CD14-positive monocyte (primary cell): ENCODE measurements around the gene RBMXL2. TPM values are rescaled to one million over a fixed set of nuclear protein-coding genes. Genes with fewer than 3 reads are reported as not detected.

Experiments
- DNase-seq, 3 donors: peaks; one replicate each; pipeline ENCODE4 v3.0.0-alpha.2; 2011 to 2022
- H2AFZ ChIP-seq: 2 replicates; pipeline ENCODE4 v1.6.0; 2012; ENCODE audit warnings: mild to moderate bottlenecking, low read depth, low read length, inconsistent platforms; ENCODE audit not compliant: insufficient read depth, poor library complexity, severe bottlenecking
- H3K27ac ChIP-seq, 2 donors: 1 replicate in 1 of 2; 2 replicates in 1 of 2; pipeline ENCODE4 v1.5.1; 2012 to 2013; ENCODE audit warnings: low read length in 2 of 2, control low read depth in 1 of 2, inconsistent platforms in 1 of 2, low read depth in 1 of 2, mild to moderate bottlenecking in 1 of 2
- H3K27me3 ChIP-seq, 2 donors: one replicate each; pipeline versions ENCODE4 v1.6.0 to v1.6.1; 2011 to 2013; ENCODE audit warnings: low read length in 2 of 2; ENCODE audit not compliant: control insufficient read depth in 2 of 2, insufficient read depth in 2 of 2
- H3K36me3 ChIP-seq, 2 donors: replicated peaks in 1 of 2; 1 replicate in 1 of 2; 2 replicates in 1 of 2; pipeline versions ENCODE4 v1.5.1 to v1.6.1; 2012 to 2013; ENCODE audit warnings: low read length in 2 of 2, control low read depth in 1 of 2, inconsistent platforms in 1 of 2, mild to moderate bottlenecking in 1 of 2; ENCODE audit not compliant: insufficient read depth in 2 of 2, control insufficient read depth in 1 of 2
- H3K4me1 ChIP-seq, 2 donors: 1 replicate in 1 of 2; 2 replicates in 1 of 2; pipeline versions ENCODE4 v1.5.1 to v1.6.1; 2012 to 2013; ENCODE audit warnings: low read length in 2 of 2, control low read depth in 1 of 2, inconsistent platforms in 1 of 2, mild to moderate bottlenecking in 1 of 2, moderate library complexity in 1 of 2; ENCODE audit not compliant: insufficient read depth in 2 of 2, control insufficient read depth in 1 of 2
- H3K4me2 ChIP-seq: replicated peaks from 2 replicates; pipeline ENCODE3; 2012; ENCODE audit warnings: low read length, moderate library complexity, mild to moderate bottlenecking; ENCODE audit not compliant: poor library complexity, severe bottlenecking; ENCODE audit errors: extremely low read depth
- H3K4me3 ChIP-seq, 3 experiments: fragments of 200-600 bp in 1 of 3; sonication (generic) in 1 of 3; replicated peaks in 1 of 3; 1 replicate in 2 of 3; 2 replicates in 1 of 3; pipeline ENCODE4 v1.5.1; 2011 to 2013; ENCODE audit warnings: low read length in 3 of 3, mild to moderate bottlenecking in 3 of 3, control low read depth in 2 of 3, low read depth in 2 of 3, inconsistent platforms in 1 of 3, moderate library complexity in 1 of 3
- H3K79me2 ChIP-seq: 2 replicates; pipeline ENCODE4 v1.6.0; 2012; ENCODE audit warnings: mild to moderate bottlenecking, control low read depth, inconsistent platforms, low read length, moderate library complexity; ENCODE audit not compliant: insufficient read depth
- H3K9ac ChIP-seq: 2 replicates; pipeline ENCODE4 v1.6.0; 2017; ENCODE audit warnings: low read length, mild to moderate bottlenecking; ENCODE audit not compliant: insufficient read depth, poor library complexity, severe bottlenecking
- H3K9me3 ChIP-seq, 2 donors: replicated peaks in 1 of 2; 1 replicate in 1 of 2; 2 replicates in 1 of 2; pipeline versions ENCODE4 v1.5.1 to v1.6.1; 2012 to 2013; ENCODE audit warnings: low read length in 2 of 2, control low read depth in 1 of 2; ENCODE audit not compliant: control insufficient read depth in 1 of 2, insufficient read depth in 1 of 2
- H4K20me1 ChIP-seq: 2 replicates; pipeline ENCODE4 v1.6.0; 2012; ENCODE audit warnings: mild to moderate bottlenecking, low read length, control low read depth, moderate library complexity; ENCODE audit not compliant: insufficient read depth
- H3K27ac Mint-ChIP-seq, 7 donors: one replicate each; pipeline ENCODE4 v1.8.0; 2020; ENCODE audit warnings: mild to moderate bottlenecking in 7 of 7, mixed read lengths in 7 of 7, moderate library complexity in 6 of 7, inconsistent platforms in 2 of 7
- H3K27me3 Mint-ChIP-seq, 3 donors: one replicate each; pipeline ENCODE4 v1.8.0; 2021 to 2022; ENCODE audit warnings: low read depth in 3 of 3, mild to moderate bottlenecking in 3 of 3, mixed read lengths in 3 of 3, moderate library complexity in 3 of 3, inconsistent platforms in 1 of 3
- H3K36me3 Mint-ChIP-seq, 2 donors: one replicate each; pipeline ENCODE4 v1.8.0; 2020; ENCODE audit warnings: mixed read lengths in 2 of 2, inconsistent platforms in 1 of 2, mild to moderate bottlenecking in 1 of 2
- H3K4me1 Mint-ChIP-seq: one replicate; pipeline ENCODE4 v1.8.0; 2020; ENCODE audit warnings: mild to moderate bottlenecking, mixed read lengths
- H3K4me3 Mint-ChIP-seq, 2 donors: one replicate each; pipeline ENCODE4 v1.8.0; 2020; ENCODE audit warnings: mild to moderate bottlenecking in 2 of 2, mixed read lengths in 2 of 2, moderate library complexity in 1 of 2
- H3K9me3 Mint-ChIP-seq, 7 donors: one replicate each; pipeline ENCODE4 v1.8.0; 2020 to 2022; ENCODE audit warnings: mixed read lengths in 7 of 7, mild to moderate bottlenecking in 6 of 7, moderate library complexity in 6 of 7, inconsistent platforms in 2 of 7
- CTCF ChIP-seq: fragments of 200-600 bp; IDR thresholded peaks from one replicate; pipeline ENCODE4 v1.8.0; 2022; ENCODE audit warnings: antibody characterized with exemption, mild to moderate bottlenecking
- WGBS: methylation state at CpG from one replicate; pipeline ENCODE4 v1.1.5; 2013; ENCODE audit warnings: missing lambda C conversion rate; ENCODE audit not compliant: insufficient coverage; 5-methylcytosine and 5-hydroxymethylcytosine counted together
- intact Hi-C, 2 donors: fragments of 100-400 bp; cut with micrococcal nuclease; formaldehyde crosslinking; loops; one replicate each; pipeline versions ENCODE4 v1.15.0 to v1.15.1; 2023
- polyA plus RNA-seq, 3 donors: library from polyadenylated mRNA; depleted of rRNA in 1 of 3; unstranded in 2 of 3; stranded (reverse) in 1 of 3; fragments of 300-500 nt in 2 of 3; fragments of >200 nt in 1 of 3; fragmentation: Illumina TruSeq in 2 of 3; gene quantifications; 1 replicate in 2 of 3; 2 replicates in 1 of 3; pipeline ENCODE4 v1.2.3, GENCODE V29; 2012 to 2021

RBMXL2 gene
- polyA plus RNA-seq, 3 donors = not detected

GRCh38 chr11:7089328-7090251 is 792 bp downstream of the RBMXL2 start:
- no peaks in the 10 kb centered on the region for H4K20me1 ChIP-seq
- peaks cover 6 to 12% of the 10 kb centered on the region in 2 donors for H3K9me3 ChIP-seq
- H3K27me3 Mint-ChIP-seq = peaks cover 1 to 30% (median 7%) of the 10 kb centered on the region in 3 donors

More at GRCh38 chr11:7089328-7090251, 792 bp downstream of the RBMXL2 start:
- Mint-ChIP-seq H3K4me1 (no peaks in the 10 kb centered on the region), H3K4me3 (no peak overlapping the region), H3K36me3 (no peaks in the 10 kb centered on the region), H3K9me3 (peaks cover 3 to 11% (median 9%) of the 10 kb centered on the region in 7 donors), H3K27ac (no peak overlapping the region)
- Histone ChIP-seq H3K9ac (no peak overlapping the region), H3K27ac (no peak overlapping the region), H3K27me3 (peaks cover 0 to 32% of the 10 kb centered on the region in 2 donors), H3K4me3 (no peak overlapping the region), H3K4me2 (no peak overlapping the region), H2AFZ (no peak overlapping the region), H3K79me2 (no peaks in the 10 kb centered on the region), H3K4me1 (no peaks in the 10 kb centered on the region), H3K36me3 (no peaks in the 10 kb centered on the region)
- no peak for TF ChIP-seq CTCF
- WGBS = 84% methylated on average over 108 of the region's 111 CpGs
- intact Hi-C loops = loop anchor here (10.0 kb wide), 3 partner anchors 355 to 605 kb away; no protein-coding TSS in a partner anchor
- no peak for DNase-seq
